T-helper 1 cell treated with Interleukin-12 subunit alpha and Interleukin-12 subunit beta and Interleukin-4 antibody, amounts not matched to agents 30 ng/mL and 1 ng/mL, for 36 hours (primary cell): ENCODE data around the gene RNF167. TPM values are rescaled to one million over a fixed set of nuclear protein-coding genes. Genes with fewer than 3 reads are reported as not detected.

Source experiments
- intact Hi-C: fragments of 100-400 bp; cut with micrococcal nuclease; formaldehyde crosslinking; loops from one replicate; pipeline ENCODE4 v1.15.1; 2024
- total RNA-seq: library from RNA; stranded (reverse); gene quantifications from 2 replicates; pipeline ENCODE4 v1.2.3, GENCODE V29; 2022

RNF167 gene
- total RNA-seq, 1 donor from 2014 or later = 267 TPM

DNA sequence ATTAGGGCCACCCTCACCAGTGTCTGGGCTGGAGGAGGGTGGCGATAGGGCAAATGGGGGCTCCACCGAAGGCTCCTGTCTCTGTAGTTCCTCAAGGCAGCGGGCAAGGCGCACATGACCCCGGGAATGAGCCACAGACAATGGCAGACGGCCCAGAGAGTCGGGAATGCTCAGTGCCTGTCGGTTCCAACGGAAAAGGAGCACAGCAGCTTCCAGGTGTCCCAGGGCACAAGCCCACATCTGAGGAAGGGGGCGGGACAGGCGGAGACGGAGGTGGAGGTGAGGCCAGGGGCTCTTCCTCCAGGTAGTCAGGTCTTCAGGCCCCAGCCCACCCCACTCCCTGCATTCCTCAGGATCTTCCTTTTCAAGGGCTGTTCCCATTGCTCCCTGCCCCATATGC is 32.7 kb downstream of the RNF167 start:
- intact Hi-C loops = no loop called here

DNA sequence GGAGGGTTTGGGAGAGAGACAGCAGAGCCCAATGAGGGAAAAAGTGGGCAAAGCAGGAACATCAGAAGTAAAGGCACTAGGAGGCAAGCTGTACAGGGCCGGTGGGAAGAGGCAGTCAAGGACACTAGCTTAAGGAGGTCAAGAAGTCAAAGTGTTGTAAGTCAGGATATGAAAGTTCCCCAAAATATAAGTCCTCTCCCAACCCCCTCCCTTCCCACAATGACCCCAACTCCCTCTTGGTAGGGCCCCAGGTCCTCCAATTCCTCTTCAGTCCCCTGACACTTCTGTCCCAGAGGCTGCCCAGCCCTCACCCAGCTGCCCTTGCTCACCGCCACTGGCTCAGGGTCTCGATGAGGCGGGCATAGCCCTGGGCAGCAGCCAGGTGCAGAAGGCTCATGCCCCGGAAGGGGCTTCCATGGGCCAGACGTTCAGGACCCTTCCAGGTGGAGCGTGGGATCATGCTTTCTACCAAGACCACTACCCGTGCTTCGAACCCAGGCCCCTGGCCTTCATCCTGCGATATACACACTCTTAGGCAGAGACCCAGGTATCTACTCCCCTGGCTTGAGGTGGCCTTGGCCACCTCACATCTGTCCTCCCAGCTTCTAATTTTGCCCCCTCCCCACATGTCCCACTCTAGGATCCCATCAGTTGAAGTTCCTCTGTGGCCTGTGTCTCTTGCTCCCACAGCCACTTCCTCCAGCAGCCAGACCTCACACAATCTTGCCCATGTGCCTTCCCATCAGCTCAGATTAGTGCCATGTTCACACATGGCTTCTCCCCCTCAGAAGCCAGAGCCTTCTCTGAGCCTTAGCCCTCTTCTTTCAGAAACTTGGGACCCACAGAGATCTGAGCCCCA is 33.4 kb downstream of the RNF167 start:
- intact Hi-C loops = no loop called here

DNA sequence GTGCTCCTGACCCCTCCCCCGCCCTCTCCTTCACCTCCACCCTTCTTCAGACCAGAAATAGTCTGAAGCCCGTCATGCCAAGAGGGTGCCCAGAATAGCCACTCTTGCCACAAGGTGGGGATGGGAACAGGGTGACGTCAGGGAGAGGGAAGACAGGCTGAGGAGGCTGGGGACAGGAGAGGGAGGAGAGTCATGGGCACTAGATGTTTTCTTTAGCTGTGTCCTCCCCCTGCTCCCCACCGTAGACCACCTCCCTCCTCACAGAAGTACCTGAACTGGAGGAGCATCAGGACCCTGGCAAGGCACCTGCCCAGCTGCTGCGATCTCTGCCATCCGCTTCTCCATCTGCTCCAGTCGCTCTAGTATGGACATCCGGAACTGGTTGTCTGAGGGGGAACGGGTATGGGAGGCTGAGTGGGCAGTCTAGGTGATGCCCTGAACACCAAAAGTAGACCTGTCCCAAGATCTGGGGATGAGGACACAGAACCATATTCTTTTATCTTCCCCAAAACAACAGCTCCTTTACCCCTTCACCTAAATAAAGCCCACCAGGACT is 34.1 kb downstream of the RNF167 start:
- intact Hi-C loops = no loop called here

DNA sequence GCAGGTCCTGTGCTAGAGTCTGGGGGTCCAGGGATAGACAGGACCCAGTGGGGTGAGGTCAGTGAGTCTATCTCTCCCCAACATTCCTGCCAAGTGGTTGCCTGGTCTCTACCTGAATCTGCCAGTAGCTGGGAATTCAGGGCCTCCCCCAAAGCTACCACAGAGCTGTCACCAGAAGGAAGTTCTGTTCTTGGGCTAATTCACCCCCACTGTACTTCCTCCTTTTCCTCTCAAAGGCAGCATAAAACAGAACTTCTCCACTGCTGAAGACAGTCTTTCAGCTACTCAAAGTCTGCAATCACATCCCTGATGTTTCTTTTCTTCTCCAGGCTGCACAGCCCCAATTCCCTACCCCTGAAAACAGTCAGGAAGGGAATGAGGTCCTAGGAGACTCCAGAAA is 38.7 kb downstream of the RNF167 start:
- intact Hi-C loops = no loop called here

DNA sequence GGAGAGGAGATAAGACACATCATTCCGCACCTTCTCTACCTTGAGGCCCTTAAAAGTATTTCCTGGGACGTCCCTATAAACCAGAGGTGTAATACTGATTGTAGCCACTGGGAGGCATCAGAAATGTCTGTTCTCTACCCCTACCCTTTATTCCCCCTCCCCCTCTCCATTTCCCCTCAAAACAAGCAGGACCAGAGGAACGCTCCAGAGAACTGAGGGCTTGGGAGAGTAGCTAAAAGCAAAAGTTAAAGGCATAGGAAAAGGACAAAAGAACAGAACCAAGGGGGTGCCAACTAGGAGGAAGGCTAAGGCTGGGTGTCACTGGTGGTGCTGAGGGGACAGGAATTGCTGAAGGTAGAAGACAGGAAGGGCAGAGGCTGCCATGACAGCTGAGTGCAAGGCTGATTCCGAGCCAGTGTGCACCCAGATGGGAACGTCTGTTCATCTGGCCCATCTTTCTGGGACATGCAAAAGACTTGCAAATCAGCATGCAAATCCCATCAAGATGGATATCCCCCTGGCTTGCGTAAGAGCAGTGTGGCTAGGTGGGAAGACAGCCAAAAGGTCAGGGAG is 40.7 kb downstream of the RNF167 start:
- intact Hi-C loops = loop anchor here (1.0 kb wide), 2 partner anchors 51 to 82 kb away; no protein-coding TSS in a partner anchor

DNA sequence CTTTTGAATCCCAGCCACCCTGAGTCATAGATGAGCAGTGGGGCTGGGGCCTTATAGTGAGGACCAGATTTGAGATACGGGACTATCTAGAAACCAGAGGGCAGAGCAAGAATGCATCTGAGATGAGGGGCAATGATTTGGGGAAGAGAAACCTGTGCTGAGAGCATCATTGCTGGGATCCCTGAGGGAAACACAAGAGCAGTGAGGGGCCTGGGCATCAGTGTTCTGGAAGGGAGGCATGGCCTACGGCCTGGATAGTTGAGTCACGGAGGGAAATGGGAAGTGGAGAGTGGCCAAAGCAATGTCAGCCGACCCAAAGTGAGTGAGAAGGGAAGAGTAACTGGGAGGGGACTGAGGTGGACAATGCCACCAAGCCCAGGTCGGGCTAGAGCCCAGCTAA is 42.2 kb downstream of the RNF167 start:
- intact Hi-C loops = no loop called here

DNA sequence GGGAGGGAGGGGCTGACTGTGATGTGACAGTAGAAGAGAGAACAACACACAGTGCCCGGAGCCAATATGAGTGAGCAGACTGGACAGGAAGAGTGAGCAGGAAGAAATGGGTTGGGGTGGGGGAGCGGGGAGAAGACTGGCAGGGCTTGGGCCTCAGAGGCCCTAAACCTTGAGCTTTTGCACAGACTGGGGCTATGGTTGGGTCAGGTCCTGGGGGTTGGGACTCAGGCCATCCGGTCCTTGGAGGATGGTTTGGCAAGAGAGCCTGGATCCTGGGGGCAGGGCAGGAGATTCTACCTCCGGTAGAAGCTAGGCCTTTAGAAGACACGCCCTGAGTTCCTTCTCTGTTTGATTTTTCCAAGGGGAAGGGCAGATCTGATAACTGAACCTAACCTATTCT is 46.3 kb downstream of the RNF167 start:
- intact Hi-C loops = loop anchor here (2.0 to 5.0 kb wide), 2 partner anchors 78 to 126 kb away; partner anchors contain the start of gene ZNF232

DNA sequence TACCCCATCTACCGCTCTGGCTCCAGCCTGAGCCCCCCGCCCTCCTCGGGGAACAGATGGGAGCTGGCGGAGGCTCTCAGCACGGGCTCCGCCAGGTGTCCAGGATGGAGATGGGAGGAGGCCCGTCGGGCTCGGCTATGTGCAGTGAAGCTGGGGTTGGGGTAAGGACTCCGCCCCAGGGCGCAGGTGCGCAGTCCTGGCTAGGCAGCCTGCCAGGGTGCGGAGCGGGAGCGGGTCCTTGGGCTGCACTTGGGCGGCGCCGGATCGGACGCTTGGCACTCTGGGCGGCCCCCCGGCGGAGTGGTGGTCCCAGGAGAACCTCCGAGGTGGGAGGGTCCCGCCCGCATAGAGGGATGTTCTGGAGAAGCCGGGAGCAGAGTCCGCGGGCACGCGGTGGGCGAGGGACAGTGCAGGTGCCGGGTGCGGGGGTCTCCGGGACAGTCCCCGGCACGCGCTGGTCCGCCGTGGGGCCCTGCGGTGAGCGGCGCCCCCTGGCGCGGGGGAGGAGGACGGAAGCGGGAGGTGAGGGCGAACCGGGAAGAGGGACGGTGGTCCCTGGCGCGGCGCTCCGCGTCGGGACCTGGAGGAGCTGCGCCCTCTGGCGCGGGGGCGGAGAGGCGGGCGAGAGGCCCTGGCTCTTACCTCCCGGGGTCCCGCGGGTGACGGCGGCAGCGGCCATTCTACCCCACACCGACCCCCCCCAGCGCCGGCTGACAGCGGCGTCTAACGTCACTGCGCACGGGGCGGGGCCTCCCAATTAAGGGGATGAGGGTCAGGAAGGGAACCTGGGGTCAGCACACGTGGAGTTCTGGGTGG is 47.1 kb downstream of the RNF167 start, which contains the start of gene CAMTA2:
CAMTA2 (minus strand) TSS at position 725 of the 816 bp plus-strand sequence. CDS start 1,453 bp downstream, outside the sequence.
- intact Hi-C loops = loop anchor here (1.0 to 5.0 kb wide), 6 partner anchors 10 to 125 kb away; partner anchors contain the start of genes INCA1, KIF1C, PFN1 and RNF167

DNA sequence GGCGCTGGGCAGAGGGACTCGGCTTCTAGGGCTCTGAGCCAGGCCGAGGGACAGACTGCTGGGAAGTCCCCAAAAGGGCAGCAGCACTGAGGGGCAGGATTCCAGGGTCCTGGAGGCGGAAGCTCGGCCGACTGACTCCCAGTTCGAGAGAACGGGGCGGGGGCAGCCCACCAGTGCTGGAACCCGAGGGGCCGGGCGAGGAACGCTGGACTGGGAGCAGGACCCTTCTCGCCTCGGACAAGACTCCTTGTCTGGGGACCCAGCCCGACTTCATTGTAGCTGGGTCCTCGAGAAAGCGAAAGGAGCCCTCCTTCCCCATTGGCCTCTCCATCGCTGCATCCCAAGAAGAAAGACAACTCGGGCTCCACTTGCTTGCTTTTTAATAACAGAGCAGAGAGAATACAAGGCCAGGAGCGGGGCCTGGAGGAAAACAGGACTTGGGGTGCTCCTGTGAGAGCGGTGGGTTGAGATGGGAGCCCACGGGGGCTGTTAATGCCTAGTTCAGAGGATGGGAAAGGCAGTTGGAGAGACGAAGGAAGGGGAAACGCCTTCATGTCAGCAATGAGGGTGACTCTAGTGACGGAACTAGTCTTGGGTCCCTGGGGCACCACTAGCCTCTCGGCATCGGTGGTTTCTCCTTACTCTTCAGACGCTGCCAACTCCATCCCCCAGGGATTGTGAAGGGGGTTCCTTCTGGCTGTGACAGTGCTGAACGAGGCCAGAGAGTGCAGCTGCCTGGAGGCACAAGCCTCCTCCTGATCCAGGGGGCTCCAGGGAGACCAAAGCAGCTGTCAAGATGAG is 47.9 kb downstream of the RNF167 start:
- intact Hi-C loops = loop anchor here (1.0 to 5.0 kb wide), 6 partner anchors 9 to 124 kb away; partner anchors contain the start of genes INCA1, KIF1C, PFN1 and RNF167

DNA sequence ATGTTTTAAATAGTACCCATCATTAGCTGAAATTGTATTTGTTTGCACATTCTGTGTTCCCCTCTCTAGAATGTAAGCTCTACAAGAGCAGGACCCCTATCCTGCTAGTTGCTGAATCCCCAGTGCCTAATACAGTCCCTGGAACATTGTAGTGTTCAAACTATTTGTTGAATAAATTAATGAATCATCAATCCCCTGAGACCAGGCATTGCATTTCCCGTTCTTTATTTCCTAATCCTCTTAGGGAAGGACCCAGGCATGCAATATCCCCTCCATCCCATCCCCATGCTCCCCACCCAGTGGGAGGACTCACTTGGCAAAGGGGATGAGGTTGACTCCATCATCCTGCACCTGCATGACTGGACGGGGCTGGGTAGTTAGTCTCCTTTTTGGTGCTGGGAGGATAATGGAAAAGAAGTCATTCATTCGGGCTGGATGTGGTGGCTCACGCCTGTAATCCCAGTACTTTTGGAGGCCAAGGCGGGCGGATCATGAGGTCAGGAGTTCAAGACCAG is 54.1 kb downstream of the RNF167 start:
- intact Hi-C loops = no loop called here

Other genes with a start within 250 kb of the RNF167 start
- 89.6 and 92.0 TPM in 2 replicates for gene PELP1, start 236.1 kb upstream of the RNF167 start, total RNA-seq
- 335 and 345 TPM in 2 replicates for gene ARRB2, start 229.6 kb upstream of the RNF167 start, total RNA-seq
- gene MED11, start 208.8 kb upstream of the RNF167 start, total RNA-seq = 20.3 and 22.6 TPM in 2 replicates
- gene ZMYND15, start 200.4 kb upstream of the RNF167 start, total RNA-seq = 0.10 and 0.12 TPM in 2 replicates
- 3.3 and 4.4 TPM in 2 replicates for gene CXCL16, start 200.3 kb upstream of the RNF167 start, total RNA-seq
- 0.22 and 0.83 TPM in 2 replicates for gene TM4SF5, start 168.4 kb upstream of the RNF167 start, total RNA-seq
- gene VMO1, start 153.9 kb upstream of the RNF167 start, total RNA-seq = 0.51 TPM in 1 of 2 replicates, not detected in the other
- gene GLTPD2, start 151.3 kb upstream of the RNF167 start, total RNA-seq = not detected in 2 replicates
- gene PSMB6, start 144.1 kb upstream of the RNF167 start, total RNA-seq = 160 and 163 TPM in 2 replicates
- gene PLD2, start 133.1 kb upstream of the RNF167 start, total RNA-seq = 34.8 and 37.2 TPM in 2 replicates
- gene MINK1, start 106.9 kb upstream of the RNF167 start, total RNA-seq = 115 and 120 TPM in 2 replicates
- gene C17orf107, start 40.7 kb upstream of the RNF167 start, total RNA-seq = 0.95 and 1.3 TPM in 2 replicates
- 0.78 and 0.88 TPM in 2 replicates for gene CHRNE, start 37.2 kb upstream of the RNF167 start, total RNA-seq
- not detected in 2 replicates for gene GP1BA, start 8.0 kb upstream of the RNF167 start, total RNA-seq
- gene SLC25A11, start 222 bp upstream of the RNF167 start, total RNA-seq = 95.7 and 96.0 TPM in 2 replicates
- 2,251 and 2,270 TPM in 2 replicates for gene PFN1, start 8.3 kb downstream of the RNF167 start, total RNA-seq
- 37.9 and 38.1 TPM in 2 replicates for gene ENO3, start 10.9 kb downstream of the RNF167 start, total RNA-seq
- gene SPAG7, start 27.5 kb downstream of the RNF167 start, total RNA-seq = 60.0 and 63.9 TPM in 2 replicates
- gene CAMTA2, start 47.4 kb downstream of the RNF167 start, total RNA-seq = 88.9 and 95.0 TPM in 2 replicates
- 0.22 and 0.76 TPM in 2 replicates for gene INCA1, start 57.3 kb downstream of the RNF167 start, total RNA-seq
- gene KIF1C, start 57.7 kb downstream of the RNF167 start, total RNA-seq = 52.9 and 56.7 TPM in 2 replicates
- gene SLC52A1, start 95.2 kb downstream of the RNF167 start, total RNA-seq = 0.29 and 0.51 TPM in 2 replicates
- gene ZFP3, start 138.2 kb downstream of the RNF167 start, total RNA-seq = 4.3 and 4.5 TPM in 2 replicates
- 11.3 and 12.6 TPM in 2 replicates for gene ZNF232, start 171.6 kb downstream of the RNF167 start, total RNA-seq
- 0.02 and 0.05 TPM in 2 replicates for gene USP6, start 175.8 kb downstream of the RNF167 start, total RNA-seq